ENCODE results near the gene SLC25A29.

- TF ChIP-seq CTCF (IDR thresholded peaks at IDR 0.05; ENCODE audit: borderline replicate concordance, extremely low read depth, low read length, poor library complexity, severe bottlenecking): no peak
- TF ChIP-seq EZH2 (IDR thresholded peaks at IDR 0.05; ENCODE audit: borderline replicate concordance, low read depth, low read length, severe bottlenecking): no peak
Measured at GRCh38 chr14:100302616-100303015, 3.6 kb downstream of the SLC25A29 start.

Measured in DND-41 (cell line).